BJ (cell line): ENCODE data around the gene SMARCB1. TPM values are rescaled to one million over a fixed set of nuclear protein-coding genes. Genes with fewer than 3 reads are reported as not detected.

Source experiments
- CTCF ChIA-PET: fragments of 350-600 bp; formaldehyde crosslinking; extraction: SDS; loops from one replicate; lab custom pipeline; 2021; ENCODE audit warnings: antibody characterized with exemption, inconsistent platforms; lab: Yijun Ruan, JAX
- POLR2A ChIA-PET: fragments of 300-600 bp; sonication (Branson Sonifier 250); formaldehyde crosslinking; extraction: SDS; loops from one replicate; lab custom pipeline; 2021; ENCODE audit warnings: antibody characterized with exemption; lab: Charles Lee
- DNase-seq: peaks from one replicate; pipeline ENCODE4 v3.0.0-alpha.2; 2011; ENCODE audit warnings: low read depth
- H3K27me3 ChIP-seq: 2 replicates; pipeline ENCODE4 v1.6.0; 2011; ENCODE audit warnings: low read length; ENCODE audit not compliant: control insufficient read depth, insufficient read depth
- H3K36me3 ChIP-seq: 2 replicates; pipeline ENCODE4 v1.5.1; 2011; ENCODE audit warnings: low read length; ENCODE audit not compliant: control insufficient read depth, insufficient read depth
- H3K4me3 ChIP-seq: 2 replicates; pipeline ENCODE4 v1.5.1; 2011; ENCODE audit warnings: low read depth, mild to moderate bottlenecking, control low read depth, low read length
- polyA plus RNA-seq: library from polyadenylated mRNA; depleted of rRNA; stranded (reverse); fragments of >200 nt; gene quantifications from 2 replicates; pipeline ENCODE4 v1.2.3, GENCODE V29; 2011
- TF ChIP-seq, protein P1 (sequence below): IDR thresholded peaks from 2 replicates; pipeline ENCODE4 v1.5.1; 2011; ENCODE audit warnings: low read depth, mild to moderate bottlenecking, control low read depth, inconsistent platforms, low read length, moderate library complexity; ENCODE audit not compliant: insufficient read depth

The SMARCB1 gene
- polyA plus RNA-seq, 1 experiment, result 174 TPM

DNA sequence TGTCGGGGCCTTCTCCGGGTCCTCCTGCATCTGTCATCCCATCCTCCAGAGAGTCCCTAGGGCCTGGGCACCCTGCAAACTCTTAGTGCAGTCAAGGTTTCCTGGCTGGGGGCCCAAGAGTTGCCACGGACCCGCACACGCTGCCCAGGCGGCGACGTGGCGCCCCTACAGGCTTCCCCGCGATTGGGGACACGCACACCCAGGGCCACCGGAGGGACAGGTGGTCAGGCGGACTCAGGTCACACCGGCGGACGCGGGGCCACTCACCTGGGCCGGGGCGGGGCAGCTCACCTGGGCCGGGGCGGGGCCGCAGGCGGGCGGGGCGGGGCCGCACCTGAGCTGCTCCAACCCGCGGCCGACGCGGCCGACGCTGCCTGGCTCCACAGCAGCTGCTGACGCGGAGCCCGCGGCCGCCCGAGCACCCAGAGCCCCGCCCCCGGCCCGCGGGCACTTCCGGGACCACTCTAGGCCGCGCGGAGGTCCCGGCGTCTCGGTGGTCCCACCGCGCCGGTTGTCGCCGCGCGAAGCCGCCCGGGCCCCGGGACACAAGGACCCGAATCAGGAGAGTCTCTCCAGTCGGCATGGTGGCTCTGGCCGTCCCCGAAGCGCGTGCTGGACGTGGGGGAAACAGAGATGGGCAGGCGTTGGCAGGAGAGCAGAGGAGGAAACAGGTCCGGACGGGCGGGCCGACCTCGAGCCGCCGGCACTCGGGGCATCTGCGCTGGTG lies 35.9 kb upstream of the SMARCB1 start, which contains the start of gene ZNF70:
Gene ZNF70, minus strand, starts transcription at position 399 of the 727 bp plus-strand sequence. CDS start 5,972 bp downstream, outside the sequence.
- TF ChIP-seq, protein P1, sequence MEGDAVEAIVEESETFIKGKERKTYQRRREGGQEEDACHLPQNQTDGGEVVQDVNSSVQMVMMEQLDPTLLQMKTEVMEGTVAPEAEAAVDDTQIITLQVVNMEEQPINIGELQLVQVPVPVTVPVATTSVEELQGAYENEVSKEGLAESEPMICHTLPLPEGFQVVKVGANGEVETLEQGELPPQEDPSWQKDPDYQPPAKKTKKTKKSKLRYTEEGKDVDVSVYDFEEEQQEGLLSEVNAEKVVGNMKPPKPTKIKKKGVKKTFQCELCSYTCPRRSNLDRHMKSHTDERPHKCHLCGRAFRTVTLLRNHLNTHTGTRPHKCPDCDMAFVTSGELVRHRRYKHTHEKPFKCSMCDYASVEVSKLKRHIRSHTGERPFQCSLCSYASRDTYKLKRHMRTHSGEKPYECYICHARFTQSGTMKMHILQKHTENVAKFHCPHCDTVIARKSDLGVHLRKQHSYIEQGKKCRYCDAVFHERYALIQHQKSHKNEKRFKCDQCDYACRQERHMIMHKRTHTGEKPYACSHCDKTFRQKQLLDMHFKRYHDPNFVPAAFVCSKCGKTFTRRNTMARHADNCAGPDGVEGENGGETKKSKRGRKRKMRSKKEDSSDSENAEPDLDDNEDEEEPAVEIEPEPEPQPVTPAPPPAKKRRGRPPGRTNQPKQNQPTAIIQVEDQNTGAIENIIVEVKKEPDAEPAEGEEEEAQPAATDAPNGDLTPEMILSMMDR, result peak; percentile 30
- CTCF ChIA-PET, result interaction anchor here (0.9 kb wide), 3 partner anchors 12 to 34 kb away, joined by 3 to 5 read pairs (median 3); partner anchors contain the start of gene C22orf15
- POLR2A ChIA-PET, result no interaction called here
- H3K36me3 ChIP-seq, result no peaks in the 10 kb centered on the region
- no peak for DNase-seq
- peak within 1 kb of the TSS; percentile 76 for H3K4me3 ChIP-seq
- no peaks in the 10 kb centered on the region for H3K27me3 ChIP-seq

DNA sequence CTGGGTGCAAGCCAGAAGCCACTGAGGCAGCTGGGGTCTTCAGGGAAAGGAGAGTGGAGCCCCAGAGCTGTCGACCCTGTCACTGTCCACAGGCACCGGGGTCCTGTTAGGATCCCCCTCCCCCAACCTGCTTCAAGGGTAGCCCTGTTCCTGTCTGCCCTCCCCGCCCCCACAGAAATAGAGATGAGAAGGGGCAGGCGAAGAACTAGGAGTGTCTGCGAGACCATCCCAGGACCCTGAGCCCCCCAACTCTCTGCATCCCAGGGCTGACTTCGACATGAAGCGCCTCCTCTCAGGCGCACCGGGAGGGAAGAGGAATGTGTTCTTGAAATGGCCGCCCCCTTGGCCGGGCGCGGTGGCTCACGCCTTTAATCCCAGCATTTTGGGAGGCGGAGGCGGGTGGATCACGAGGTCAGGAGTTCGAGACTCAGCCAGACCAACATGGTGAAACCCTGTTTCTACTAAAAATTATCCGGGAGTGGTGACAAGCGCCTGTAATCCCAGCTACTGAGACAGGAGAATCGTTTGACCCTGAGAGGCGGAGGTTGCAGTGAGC lies 35.2 kb upstream of the SMARCB1 start:
- peak overlapping the region; percentile 76 for H3K4me3 ChIP-seq
- ChIA-PET POLR2A (no interaction called here), CTCF (interaction anchor here (0.9 kb wide), 3 partner anchors 11 to 35 kb away, joined by 3 to 5 read pairs (median 3); partner anchors contain the start of gene C22orf15)
- no peaks in the 10 kb centered on the region for H3K36me3 ChIP-seq
- no peaks in the 10 kb centered on the region for H3K27me3 ChIP-seq
- DNase-seq, result no peak
- TF ChIP-seq, protein P1, result no peak

DNA sequence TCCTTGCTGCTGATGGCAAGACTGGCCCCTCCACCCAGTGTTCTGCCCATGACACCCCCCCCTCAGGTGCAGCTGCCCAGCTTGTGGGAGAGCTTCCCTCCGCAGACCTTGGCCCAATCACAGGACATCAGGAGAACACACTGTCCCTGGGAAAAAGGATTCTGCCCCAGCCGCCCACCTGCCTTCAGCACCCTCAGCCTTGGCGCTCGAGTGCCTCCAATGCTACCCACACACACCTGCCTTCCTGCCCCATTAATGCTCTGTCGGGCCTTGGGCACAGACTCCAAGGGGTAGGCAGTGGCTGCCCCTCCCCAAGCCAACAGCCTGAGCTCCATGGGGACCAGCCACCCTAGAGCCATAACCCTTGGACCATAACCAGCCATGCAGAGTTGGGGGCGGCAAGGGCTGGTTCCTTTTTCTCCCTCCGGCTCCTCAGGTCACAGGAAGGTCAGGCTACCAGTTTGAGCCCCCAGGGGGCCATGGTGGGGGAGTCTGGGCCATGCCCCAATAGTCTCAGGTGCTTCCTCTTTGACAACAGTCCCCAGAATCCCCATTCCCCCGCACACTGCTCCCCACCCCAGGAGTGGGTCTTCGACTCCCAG lies 34.6 kb upstream of the SMARCB1 start:
- CTCF ChIA-PET, result interaction anchor here (0.6 kb wide), 1 partner anchor 503 kb away, joined by 3 read pairs; no protein-coding TSS in a partner anchor
- Histone ChIP-seq H3K27me3 (no peaks in the 10 kb centered on the region), H3K36me3 (no peaks in the 10 kb centered on the region)

DNA sequence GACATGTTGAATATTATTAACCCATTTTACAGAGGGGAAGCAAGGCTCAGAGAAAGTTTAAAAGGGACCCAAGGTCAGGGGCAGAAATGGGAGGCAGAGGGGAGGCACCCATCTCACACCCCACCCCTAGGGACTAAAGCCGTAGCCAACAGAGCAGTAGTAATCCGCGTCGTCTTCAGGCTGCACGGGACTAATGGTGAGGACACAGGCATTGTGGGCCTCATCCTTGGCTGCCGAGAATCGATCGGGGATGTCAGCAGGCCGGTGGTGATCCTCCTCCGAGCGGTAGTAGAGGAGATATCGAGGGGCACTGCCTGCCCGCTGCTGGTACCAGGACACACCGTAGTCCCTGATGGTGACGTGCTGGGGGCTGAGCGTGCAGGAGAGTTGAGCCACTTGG lies 34.0 kb upstream of the SMARCB1 start:
- TF ChIP-seq, protein P1, result no peak
- no peaks in the 10 kb centered on the region for H3K27me3 ChIP-seq
- H3K36me3 ChIP-seq, result no peaks in the 10 kb centered on the region
- CTCF ChIA-PET, result interaction anchor here (0.6 kb wide), 1 partner anchor 503 kb away, joined by 3 read pairs; no protein-coding TSS in a partner anchor
- H3K4me3 ChIP-seq, result no peak overlapping the region
- POLR2A ChIA-PET, result no interaction called here
- no peak for DNase-seq

More for the DNA sequence above, 34.6 kb upstream of the SMARCB1 start:
- POLR2A ChIA-PET, result no interaction called here
- H3K4me3 ChIP-seq, result no peak overlapping the region
- no peak for DNase-seq
- TF ChIP-seq, protein P1, result no peak

DNA sequence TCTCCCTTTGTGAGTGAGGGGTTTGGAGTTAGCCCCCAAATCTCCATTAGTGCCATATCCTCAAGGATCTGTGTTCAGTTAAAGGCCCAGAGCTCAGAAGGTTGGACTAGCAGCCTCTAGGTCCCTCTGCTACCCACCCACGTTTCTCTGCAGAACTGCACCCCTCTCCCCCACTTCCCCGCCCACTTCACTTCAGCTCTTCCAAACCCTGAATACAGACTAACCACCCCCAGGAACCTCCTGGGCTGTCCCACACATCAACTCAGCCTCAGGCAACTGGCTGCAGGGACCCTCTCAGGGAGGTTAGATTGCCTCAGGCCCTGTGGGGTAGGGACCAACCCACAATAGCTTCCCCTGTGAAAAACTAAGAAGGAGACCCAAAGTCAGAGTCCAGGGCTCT lies 33.4 kb upstream of the SMARCB1 start:
- CTCF ChIA-PET, result no interaction called here
- Histone ChIP-seq H3K27me3 (no peaks in the 10 kb centered on the region), H3K4me3 (no peak overlapping the region), H3K36me3 (no peaks in the 10 kb centered on the region)
- no peak for DNase-seq
- POLR2A ChIA-PET, result no interaction called here
- TF ChIP-seq, protein P1, result no peak
